Measurements from ENCODE around the gene MKNK1.

The MKNK1 gene

GRCh38 chr1:46516200-46516950 is 87.7 kb downstream of the MKNK1 start:
- H3K36me3 ChIP-seq (ENCODE audit: control insufficient read depth, low read length) = no peaks in the 10 kb centered on the region
- H3K4me3 ChIP-seq (ENCODE audit: low read length) = no peak overlapping the region
- H4K20me1 ChIP-seq (ENCODE audit: control insufficient read depth, insufficient read depth, low read depth, low read length) = no peaks in the 10 kb centered on the region; the same call in 1 of the 2 replicates
- TF ChIP-seq EZH2phosphoT487 (IDR thresholded peaks at IDR 0.05; ENCODE audit: borderline replicate concordance, low read length) = no peak
- no peak for TF ChIP-seq CTCF (IDR thresholded peaks at IDR 0.05; ENCODE audit: low read depth, low read length, poor library complexity, severe bottlenecking)
- peaks cover 28% of the 10 kb centered on the region; the same call in 1 of the 2 replicates for H3K27me3 ChIP-seq (ENCODE audit: control insufficient read depth, low read length)
- H3K4me2 ChIP-seq (ENCODE audit: low read length) = no peak overlapping the region
- H3F3A ChIP-seq (ENCODE audit: control insufficient read depth, insufficient read depth) = no peaks in the 10 kb centered on the region
- no peaks in the 10 kb centered on the region for H3K9me2 ChIP-seq (replicated peaks; ENCODE audit: control insufficient read depth, low read length)
- no peaks in the 10 kb centered on the region for H3K79me2 ChIP-seq (ENCODE audit: control insufficient read depth, low read length)
- H3K9me3 ChIP-seq (ENCODE audit: control insufficient read depth, insufficient read depth, low read length) = no peaks in the 10 kb centered on the region
- no peak overlapping the region for H3K27ac ChIP-seq (ENCODE audit: low read depth, low read length)
- no peaks in the 10 kb centered on the region for H3K4me1 ChIP-seq (ENCODE audit: control insufficient read depth, low read length)

- Histone ChIP-seq H3K4me1 (ENCODE audit: control insufficient read depth, low read length) (no peaks in the 10 kb centered on the region), H3K27me3 (ENCODE audit: control insufficient read depth, low read length) (peaks cover 24% of the 10 kb centered on the region; the same call in 1 of the 2 replicates)
Observed at GRCh38 chr1:46515576-46515975, 88.5 kb downstream of the MKNK1 start.

GRCh38 chr1:46513536-46513935 is 90.5 kb downstream of the MKNK1 start:
- H3K9me3 ChIP-seq (ENCODE audit: control insufficient read depth, insufficient read depth, low read length) = no peaks in the 10 kb centered on the region
- no peaks in the 10 kb centered on the region; the same call in 1 of the 2 replicates for H4K20me1 ChIP-seq (ENCODE audit: control insufficient read depth, insufficient read depth, low read depth, low read length)
- H3K27me3 ChIP-seq (ENCODE audit: control insufficient read depth, low read length) = peaks cover 22% of the 10 kb centered on the region; the same call in 1 of the 2 replicates
- no peak overlapping the region for H3K4me3 ChIP-seq (ENCODE audit: low read length)
- no peak overlapping the region for H3K4me2 ChIP-seq (ENCODE audit: low read length)
- H3K27ac ChIP-seq (ENCODE audit: low read depth, low read length) = no peak overlapping the region
- no peaks in the 10 kb centered on the region for H3K36me3 ChIP-seq (ENCODE audit: control insufficient read depth, low read length)
- no peaks in the 10 kb centered on the region for H3K9me2 ChIP-seq (replicated peaks; ENCODE audit: control insufficient read depth, low read length)
- H3K4me1 ChIP-seq (ENCODE audit: control insufficient read depth, low read length) = no peaks in the 10 kb centered on the region
- H3K79me2 ChIP-seq (ENCODE audit: control insufficient read depth, low read length) = no peaks in the 10 kb centered on the region
- TF ChIP-seq EZH2phosphoT487 (IDR thresholded peaks at IDR 0.05; ENCODE audit: borderline replicate concordance, low read length) = no peak
- TF ChIP-seq CTCF (IDR thresholded peaks at IDR 0.05; ENCODE audit: low read depth, low read length, poor library complexity, severe bottlenecking) = no peak
- H3F3A ChIP-seq (ENCODE audit: control insufficient read depth, insufficient read depth) = no peaks in the 10 kb centered on the region

More at GRCh38 chr1:46515576-46515975, 88.5 kb downstream of the MKNK1 start:
- H3K4me2 ChIP-seq (ENCODE audit: low read length) = no peak overlapping the region
- H3K4me3 ChIP-seq (ENCODE audit: low read length) = no peak overlapping the region
- no peak overlapping the region for H3K27ac ChIP-seq (ENCODE audit: low read depth, low read length)
- no peaks in the 10 kb centered on the region for H3F3A ChIP-seq (ENCODE audit: control insufficient read depth, insufficient read depth)
- TF ChIP-seq CTCF (IDR thresholded peaks at IDR 0.05; ENCODE audit: low read depth, low read length, poor library complexity, severe bottlenecking) (no peak), EZH2phosphoT487 (IDR thresholded peaks at IDR 0.05; ENCODE audit: borderline replicate concordance, low read length) (no peak)
- H3K36me3 ChIP-seq (ENCODE audit: control insufficient read depth, low read length) = no peaks in the 10 kb centered on the region
- H4K20me1 ChIP-seq (ENCODE audit: control insufficient read depth, insufficient read depth, low read depth, low read length) = no peaks in the 10 kb centered on the region; the same call in 1 of the 2 replicates
- H3K79me2 ChIP-seq (ENCODE audit: control insufficient read depth, low read length) = no peaks in the 10 kb centered on the region
- H3K9me3 ChIP-seq (ENCODE audit: control insufficient read depth, insufficient read depth, low read length) = no peaks in the 10 kb centered on the region
- no peaks in the 10 kb centered on the region for H3K9me2 ChIP-seq (replicated peaks; ENCODE audit: control insufficient read depth, low read length)

Measured in DOHH2 (cell line).